ENCODE results near the gene CNR2. TPM values are rescaled to one million over a fixed set of nuclear protein-coding genes. Genes with fewer than 3 reads are reported as not detected.

Gene CNR2
- total and polyA plus RNA-seq, 7 donors, result 0.23 to 4.2 TPM; not detected in 5

- DNase-seq, result no peak
- H3K27ac ChIP-seq, result no peak overlapping the region
- 68 to 87% methylated on average over 11 of the region's 11 CpGs for WGBS, 2 donors
- TF ChIP-seq POLR2A (IDR thresholded peaks at IDR 0.05) (no peak), CTCF (IDR thresholded peaks at IDR 0.05) (no peak), POLR2AphosphoS5 (IDR thresholded peaks at IDR 0.05) (no peak), EP300 (IDR thresholded peaks at IDR 0.05) (no peak)
- intact Hi-C loops (cut with DNase I), result no loop called here
- H3K9me3 ChIP-seq, result no peaks in the 10 kb centered on the region
- H3K4me1 ChIP-seq, result no peaks in the 10 kb centered on the region
- peaks cover 0 to 14% (median 0%) of the 10 kb centered on the region in 3 donors for H3K27me3 ChIP-seq
- no peaks in the 10 kb centered on the region for H3K36me3 ChIP-seq
- no peak overlapping the region for H3K4me3 ChIP-seq
Measured at GRCh38 chr1:23910553-23911246, 2.5 kb downstream of the CNR2 start.

- intact Hi-C loops (cut with DNase I), result no loop called here
- no peak for TF ChIP-seq CTCF (IDR thresholded peaks at IDR 0.05)
- TF ChIP-seq POLR2A (IDR thresholded peaks at IDR 0.05), result no peak
- no peak for TF ChIP-seq EP300 (IDR thresholded peaks at IDR 0.05)
- TF ChIP-seq POLR2AphosphoS5 (IDR thresholded peaks at IDR 0.05), result no peak
- Histone ChIP-seq H3K36me3 (no peaks in the 10 kb centered on the region), H3K9me3 (no peaks in the 10 kb centered on the region), H3K4me1 (no peaks in the 10 kb centered on the region), H3K27ac (no peak overlapping the region), H3K27me3 (peaks cover 0 to 19% (median 0%) of the 10 kb centered on the region in 3 donors), H3K4me3 (no peak overlapping the region)
- 79 to 92% methylated on average over 8 of the region's 8 CpGs for WGBS, 2 donors
- no peak for DNase-seq
Measured at GRCh38 chr1:23910144-23910543, 3.0 kb downstream of the CNR2 start.

- no peaks in the 10 kb centered on the region for H3K4me1 ChIP-seq
- no peak overlapping the region for H3K27ac ChIP-seq
- WGBS, 2 donors, result 72 to 73% methylated on average over 10 of the region's 10 CpGs
- H3K4me3 ChIP-seq, result no peak overlapping the region
- peaks cover 0 to 22% (median 1%) of the 10 kb centered on the region in 3 donors for H3K27me3 ChIP-seq
- no peak for DNase-seq
- H3K9me3 ChIP-seq, result no peaks in the 10 kb centered on the region
- H3K36me3 ChIP-seq, result no peaks in the 10 kb centered on the region
- intact Hi-C loops (cut with DNase I), result no loop called here
- no peak for TF ChIP-seq POLR2AphosphoS5 (IDR thresholded peaks at IDR 0.05)
- no peak for TF ChIP-seq EP300 (IDR thresholded peaks at IDR 0.05)
- no peak for TF ChIP-seq CTCF (IDR thresholded peaks at IDR 0.05)
- TF ChIP-seq POLR2A (IDR thresholded peaks at IDR 0.05), result no peak
Measured at GRCh38 chr1:23909412-23909811, 3.8 kb downstream of the CNR2 start.

GRCh38 chr1:23908453-23909341, 4.5 kb downstream of the CNR2 start:
- 35 to 80% methylated on average over 9 of the region's 9 CpGs for WGBS, 2 donors
- peaks cover 0 to 27% (median 8%) of the 10 kb centered on the region in 3 donors for H3K27me3 ChIP-seq
- H3K4me3 ChIP-seq, result no peak overlapping the region
- no peaks in the 10 kb centered on the region for H3K4me1 ChIP-seq
- intact Hi-C loops (cut with DNase I), result no loop called here
- no peaks in the 10 kb centered on the region for H3K9me3 ChIP-seq
- H3K27ac ChIP-seq, result no peak overlapping the region
- H3K36me3 ChIP-seq, result no peaks in the 10 kb centered on the region
- TF ChIP-seq EP300 (IDR thresholded peaks at IDR 0.05) (no peak), POLR2A (IDR thresholded peaks at IDR 0.05) (no peak), CTCF (IDR thresholded peaks at IDR 0.05) (no peak), POLR2AphosphoS5 (IDR thresholded peaks at IDR 0.05) (no peak)
- no peak for DNase-seq
